HUES6 (cell line): Measurements from ENCODE around the gene UBE3B.

Experiments
- H3K27ac ChIP-seq: 2 replicates; pipeline ENCODE4 v1.7.0; 2013; ENCODE audit warnings: low read depth, mild to moderate bottlenecking, low read length, inconsistent platforms
- H3K27me3 ChIP-seq: 2 replicates; pipeline ENCODE4 v1.6.1; 2013; ENCODE audit warnings: low read length; ENCODE audit not compliant: control insufficient read depth, insufficient read depth
- H3K36me3 ChIP-seq: 2 replicates; pipeline ENCODE4 v1.6.1; 2013; ENCODE audit warnings: low read length; ENCODE audit not compliant: control insufficient read depth, insufficient read depth
- H3K4me1 ChIP-seq: 2 replicates; pipeline ENCODE4 v1.6.1; 2013; ENCODE audit warnings: low read length; ENCODE audit not compliant: control insufficient read depth, insufficient read depth
- H3K4me3 ChIP-seq: 2 replicates; pipeline ENCODE4 v1.5.1; 2013; ENCODE audit warnings: low read depth, low read length
- H3K9ac ChIP-seq: one replicate; pipeline ENCODE4 v1.6.1; 2013; ENCODE audit warnings: mild to moderate bottlenecking, low read length
- H3K9me3 ChIP-seq: 2 replicates; pipeline ENCODE4 v1.6.1; 2013; ENCODE audit warnings: low read depth, low read length; ENCODE audit not compliant: control insufficient read depth, insufficient read depth

The UBE3B gene

DNA sequence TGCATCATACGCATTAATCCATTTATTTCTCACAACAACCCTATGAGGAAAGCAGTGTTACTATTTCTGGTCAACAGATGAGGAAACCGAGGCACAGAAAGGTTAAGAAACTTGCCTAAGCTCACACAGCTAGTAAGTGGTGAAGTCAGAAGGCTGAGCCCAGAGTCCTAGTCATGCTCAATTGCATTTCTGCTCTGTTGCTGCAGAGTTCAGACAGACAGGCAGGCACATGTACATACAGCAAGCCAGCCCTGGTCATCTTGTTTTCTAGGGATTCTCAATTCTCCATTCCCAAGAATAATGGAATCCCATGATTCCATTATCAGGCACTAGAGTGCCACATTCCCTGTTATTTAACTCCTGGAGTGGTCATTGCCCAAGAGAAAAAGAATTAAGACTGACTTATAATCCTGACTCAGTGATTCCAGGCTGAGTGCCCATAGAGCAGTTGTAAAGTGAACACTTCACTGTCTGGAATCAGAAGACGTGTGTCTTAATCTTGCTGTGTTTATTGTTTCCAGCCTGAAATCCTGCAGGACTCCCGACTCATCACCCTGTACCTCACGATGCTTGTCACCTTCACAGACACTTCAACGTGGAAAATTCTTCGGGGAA, 10.7 kb downstream of the UBE3B start:
- no peak overlapping the region for H3K27ac ChIP-seq
- H3K36me3 ChIP-seq, result peaks cover 93% of the 10 kb centered on the region

DNA sequence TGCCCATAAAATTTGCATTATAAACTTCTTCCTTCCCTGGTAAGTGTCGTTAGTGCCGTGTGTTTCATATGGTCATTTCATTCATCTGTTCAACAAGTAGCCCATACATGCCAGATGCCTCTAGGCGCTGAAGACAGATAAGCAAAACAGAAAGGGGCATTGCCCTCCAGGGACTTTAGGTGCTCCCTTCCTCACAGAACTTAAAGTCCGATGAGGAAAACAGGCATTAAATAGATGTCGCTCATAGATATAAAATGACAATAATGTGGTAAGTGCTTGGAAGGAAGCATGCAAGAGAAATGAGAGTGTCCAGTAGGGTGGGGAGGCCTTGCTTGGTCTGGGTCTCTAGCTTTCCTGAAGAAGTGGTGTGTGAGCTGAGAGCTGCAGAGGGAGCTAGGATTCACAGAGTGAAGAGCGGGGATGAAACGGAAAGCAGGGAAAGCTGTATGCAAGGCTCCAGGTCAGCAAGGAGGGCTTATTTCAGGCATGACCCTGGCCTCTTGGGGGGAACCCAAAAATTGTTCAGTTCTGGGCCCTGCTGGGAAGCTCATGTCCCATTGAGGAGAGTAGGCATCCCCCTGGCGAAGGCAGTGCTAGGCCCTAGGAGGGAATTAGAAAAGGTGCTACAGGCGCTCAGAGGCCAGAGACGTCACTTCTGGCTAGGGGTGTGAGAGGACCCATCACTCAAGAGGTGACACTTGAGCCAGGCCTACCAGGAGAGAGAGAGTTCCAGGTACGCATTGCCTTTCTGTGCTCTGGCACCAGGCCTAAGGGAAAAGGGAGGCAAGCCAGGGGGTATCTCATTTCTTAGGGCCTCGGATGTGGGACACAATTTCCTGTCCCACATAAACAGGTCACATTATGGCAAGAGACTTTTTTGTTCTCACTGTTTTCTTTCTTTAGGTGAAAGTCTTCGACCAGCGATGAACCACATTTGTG, 11.9 kb downstream of the UBE3B start:
- Histone ChIP-seq H3K4me3 (no peak overlapping the region), H3K36me3 (peaks cover 87% of the 10 kb centered on the region), H3K9ac (no peak overlapping the region), H3K27me3 (no peaks in the 10 kb centered on the region), H3K27ac (no peak overlapping the region), H3K9me3 (no peaks in the 10 kb centered on the region), H3K4me1 (no peaks in the 10 kb centered on the region)

More for the DNA sequence above, 10.7 kb downstream of the UBE3B start:
- H3K9ac ChIP-seq, result no peak overlapping the region
- no peaks in the 10 kb centered on the region for H3K9me3 ChIP-seq
- no peaks in the 10 kb centered on the region for H3K4me1 ChIP-seq
- H3K4me3 ChIP-seq, result no peak overlapping the region
- no peaks in the 10 kb centered on the region for H3K27me3 ChIP-seq

- H3K9me3 ChIP-seq, result peaks cover 2% of the 10 kb centered on the region; the same call in 1 of the 2 replicates
- no peaks in the 10 kb centered on the region for H3K4me1 ChIP-seq
- H3K36me3 ChIP-seq, result peaks cover 88% of the 10 kb centered on the region
- no peaks in the 10 kb centered on the region for H3K27me3 ChIP-seq
- H3K4me3 ChIP-seq, result no peak overlapping the region
- H3K27ac ChIP-seq, result no peak overlapping the region
- no peak overlapping the region for H3K9ac ChIP-seq
Measured at GRCh38 chr12:109489955-109490565, 12.6 kb downstream of the UBE3B start.

GRCh38 chr12:109491671-109492070, 14.2 kb downstream of the UBE3B start:
- H3K27ac ChIP-seq, result no peak overlapping the region
- H3K36me3 ChIP-seq, result peaks cover 80% of the 10 kb centered on the region
- no peaks in the 10 kb centered on the region for H3K27me3 ChIP-seq
- H3K4me1 ChIP-seq, result no peaks in the 10 kb centered on the region
- no peak overlapping the region for H3K9ac ChIP-seq
- H3K4me3 ChIP-seq, result no peak overlapping the region
- peaks cover 5% of the 10 kb centered on the region; the same call in 1 of the 2 replicates for H3K9me3 ChIP-seq

DNA sequence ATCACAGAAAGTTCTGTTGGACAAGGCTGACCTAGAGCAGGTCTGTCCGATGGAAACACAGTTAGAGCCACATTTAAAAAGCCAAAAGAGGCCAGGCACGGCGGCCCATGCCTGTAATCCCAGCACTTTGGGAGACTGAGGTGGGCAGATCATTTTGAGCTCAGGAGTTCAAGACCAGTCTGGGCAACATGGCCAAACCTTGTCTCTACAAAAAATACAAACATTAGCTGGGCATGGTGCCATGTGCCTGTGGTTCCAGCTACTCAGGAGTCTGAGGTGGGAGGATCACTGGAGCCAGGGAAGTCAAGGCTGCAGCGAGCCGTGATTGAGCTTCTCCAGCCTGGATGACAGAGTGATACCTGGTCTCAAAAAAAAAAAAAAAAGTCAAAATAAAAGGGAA, 14.9 kb downstream of the UBE3B start:
- no peaks in the 10 kb centered on the region for H3K27me3 ChIP-seq
- H3K4me3 ChIP-seq, result no peak overlapping the region
- H3K9me3 ChIP-seq, result peaks cover 5% of the 10 kb centered on the region; the same call in 1 of the 2 replicates
- H3K9ac ChIP-seq, result no peak overlapping the region
- H3K27ac ChIP-seq, result no peak overlapping the region
- peaks cover 74% of the 10 kb centered on the region for H3K36me3 ChIP-seq
- no peaks in the 10 kb centered on the region for H3K4me1 ChIP-seq

DNA sequence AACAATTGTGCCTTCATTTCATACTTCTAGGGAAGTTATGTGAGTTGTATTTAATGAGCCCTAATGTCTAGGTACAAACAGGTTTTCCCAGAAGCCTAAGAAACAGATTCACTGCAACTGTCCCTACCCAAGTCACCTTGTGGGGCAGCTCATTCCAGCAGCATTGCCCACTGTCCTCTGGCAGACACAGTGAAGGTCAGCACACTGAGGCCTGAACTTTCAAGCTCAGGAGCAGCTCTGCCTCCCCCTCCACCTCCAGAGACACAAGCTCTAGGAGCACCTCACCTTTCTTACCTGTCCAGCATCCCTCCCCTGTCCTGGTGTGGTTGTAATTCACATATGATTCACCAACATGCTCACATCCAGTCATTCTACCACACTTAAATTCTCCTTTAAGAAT, 15.7 kb downstream of the UBE3B start:
- Histone ChIP-seq H3K9me3 (peaks cover 5% of the 10 kb centered on the region; the same call in 1 of the 2 replicates), H3K4me1 (no peaks in the 10 kb centered on the region), H3K9ac (no peak overlapping the region), H3K36me3 (peaks cover 74% of the 10 kb centered on the region), H3K4me3 (no peak overlapping the region), H3K27ac (no peak overlapping the region), H3K27me3 (no peaks in the 10 kb centered on the region)

DNA sequence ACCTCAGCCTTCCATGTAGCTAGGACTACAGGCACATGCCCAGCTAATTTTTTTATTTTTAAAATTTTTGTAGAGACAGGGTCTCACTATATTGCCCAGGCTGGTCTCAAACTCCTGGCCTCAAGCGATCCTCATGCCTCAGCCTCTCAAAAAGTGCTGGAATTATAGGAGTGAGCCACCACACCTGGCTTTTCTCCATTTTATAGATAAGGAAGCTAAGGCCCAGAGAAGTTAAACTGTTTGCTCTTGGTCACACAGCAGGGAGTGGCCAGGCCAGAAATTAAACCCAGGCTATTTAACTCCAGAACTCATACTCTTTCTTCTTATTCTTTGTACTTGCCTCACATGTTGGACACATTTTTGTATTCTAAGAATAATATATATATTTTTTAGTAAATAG, 16.5 kb downstream of the UBE3B start:
- Histone ChIP-seq H3K27me3 (no peaks in the 10 kb centered on the region), H3K9me3 (peaks cover 5% of the 10 kb centered on the region; the same call in 1 of the 2 replicates), H3K4me1 (no peaks in the 10 kb centered on the region), H3K4me3 (no peak overlapping the region), H3K36me3 (peaks cover 71% of the 10 kb centered on the region), H3K9ac (no peak overlapping the region), H3K27ac (no peak overlapping the region)

- Histone ChIP-seq H3K9ac (no peak overlapping the region), H3K9me3 (peaks cover 5% of the 10 kb centered on the region; the same call in 1 of the 2 replicates), H3K4me3 (no peak overlapping the region), H3K36me3 (peaks cover 70% of the 10 kb centered on the region), H3K4me1 (no peaks in the 10 kb centered on the region), H3K27me3 (no peaks in the 10 kb centered on the region), H3K27ac (no peak overlapping the region)
Measured at GRCh38 chr12:109494348-109494881, 17.0 kb downstream of the UBE3B start.

DNA sequence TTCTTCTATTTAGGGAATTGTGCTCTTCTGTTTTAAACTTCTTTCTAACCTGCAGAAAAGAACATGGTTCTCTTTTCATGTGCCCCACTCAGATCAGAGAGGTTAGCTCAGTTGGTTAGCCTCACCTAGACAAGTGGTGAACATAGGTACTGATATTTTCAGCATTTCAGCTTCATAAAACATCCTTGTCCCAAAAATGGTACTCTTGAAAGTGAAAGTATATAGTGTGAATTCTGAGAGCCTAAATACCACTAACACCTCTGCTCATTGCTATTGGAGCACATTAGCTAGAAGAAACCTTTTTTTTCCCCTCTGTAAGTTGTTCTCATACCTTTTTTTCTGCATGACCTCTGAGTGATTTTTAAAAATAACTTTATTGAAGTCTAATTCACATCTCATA, 17.6 kb downstream of the UBE3B start:
- Histone ChIP-seq H3K9me3 (peaks cover 5% of the 10 kb centered on the region; the same call in 1 of the 2 replicates), H3K36me3 (peaks cover 67% of the 10 kb centered on the region), H3K4me3 (no peak overlapping the region)

GRCh38 chr12:109496306-109496705, 18.9 kb downstream of the UBE3B start:
- no peak overlapping the region for H3K4me3 ChIP-seq
- H3K9me3 ChIP-seq, result peaks cover 5% of the 10 kb centered on the region; the same call in 1 of the 2 replicates
- H3K27ac ChIP-seq, result no peak overlapping the region
- H3K9ac ChIP-seq, result no peak overlapping the region
- H3K27me3 ChIP-seq, result no peaks in the 10 kb centered on the region
- peaks cover 68% of the 10 kb centered on the region for H3K36me3 ChIP-seq
- H3K4me1 ChIP-seq, result no peaks in the 10 kb centered on the region

More for the DNA sequence above, 17.6 kb downstream of the UBE3B start:
- Histone ChIP-seq H3K4me1 (no peaks in the 10 kb centered on the region), H3K27me3 (no peaks in the 10 kb centered on the region), H3K9ac (no peak overlapping the region), H3K27ac (no peak overlapping the region)
